ENCODE measurements around the gene CIDEC.

Gene CIDEC

GRCh38 chr3:9879830-9880549 is at the start of gene CIDEC:
Gene CIDEC (minus strand): TSS chr3:9880253. CDS start chr3:9878486, 1,767 bp downstream.
- no peak for TF ChIP-seq CTCF (IDR thresholded peaks at IDR 0.05; ENCODE audit: insufficient read depth, low read length, poor library complexity, severe bottlenecking)
- Histone ChIP-seq H3K36me3 (ENCODE audit: control insufficient read depth, insufficient read depth, low read length) (no peaks in the 10 kb centered on the region), H3K4me3 (replicated peaks; ENCODE audit: low read depth, low read length) (no peak within 1 kb of the TSS), H3K27me3 (replicated peaks; ENCODE audit: control insufficient read depth, insufficient read depth, low read length) (no peaks in the 10 kb centered on the region)
- DNase-seq (ENCODE audit: extremely low read depth, insufficient read length): no peak

GRCh38 chr3:9928158-9928557 is 48.1 kb upstream of the CIDEC start:
- Histone ChIP-seq H3K36me3 (ENCODE audit: control insufficient read depth, insufficient read depth, low read length) (no peaks in the 10 kb centered on the region), H3K27me3 (replicated peaks; ENCODE audit: control insufficient read depth, insufficient read depth, low read length) (no peaks in the 10 kb centered on the region; the same call in none of the 2 replicates), H3K4me3 (replicated peaks; ENCODE audit: low read depth, low read length) (no peak overlapping the region)
- no peak for TF ChIP-seq CTCF (IDR thresholded peaks at IDR 0.05; ENCODE audit: insufficient read depth, low read length, poor library complexity, severe bottlenecking)
- no peak for DNase-seq (ENCODE audit: extremely low read depth, insufficient read length)

GRCh38 chr3:9918261-9919038 is 38.4 kb upstream of the CIDEC start:
- H3K27me3 ChIP-seq (replicated peaks; ENCODE audit: control insufficient read depth, insufficient read depth, low read length): no peaks in the 10 kb centered on the region; the same call in none of the 2 replicates
- DNase-seq (ENCODE audit: extremely low read depth, insufficient read length): no peak
- TF ChIP-seq CTCF (IDR thresholded peaks at IDR 0.05; ENCODE audit: insufficient read depth, low read length, poor library complexity, severe bottlenecking): no peak
- no peaks in the 10 kb centered on the region for H3K36me3 ChIP-seq (ENCODE audit: control insufficient read depth, insufficient read depth, low read length)
- no peak overlapping the region for H3K4me3 ChIP-seq (replicated peaks; ENCODE audit: low read depth, low read length)

GRCh38 chr3:9917820-9918219 is 37.8 kb upstream of the CIDEC start:
- no peaks in the 10 kb centered on the region for H3K36me3 ChIP-seq (ENCODE audit: control insufficient read depth, insufficient read depth, low read length)
- no peak overlapping the region for H3K4me3 ChIP-seq (replicated peaks; ENCODE audit: low read depth, low read length)
- no peak for TF ChIP-seq CTCF (IDR thresholded peaks at IDR 0.05; ENCODE audit: insufficient read depth, low read length, poor library complexity, severe bottlenecking)
- H3K27me3 ChIP-seq (replicated peaks; ENCODE audit: control insufficient read depth, insufficient read depth, low read length): no peaks in the 10 kb centered on the region; the same call in none of the 2 replicates
- no peak for DNase-seq (ENCODE audit: extremely low read depth, insufficient read length)

GRCh38 chr3:9916734-9917680 is 37.0 kb upstream of the CIDEC start, which contains the start of gene IL17RC:
Gene IL17RC (plus strand): TSS chr3:9917098. CDS start chr3:9917316, 218 bp downstream.
- DNase-seq (ENCODE audit: extremely low read depth, insufficient read length): no peak
- Histone ChIP-seq H3K27me3 (replicated peaks; ENCODE audit: control insufficient read depth, insufficient read depth, low read length) (no peaks in the 10 kb centered on the region; the same call in none of the 2 replicates), H3K36me3 (ENCODE audit: control insufficient read depth, insufficient read depth, low read length) (no peaks in the 10 kb centered on the region), H3K4me3 (replicated peaks; ENCODE audit: low read depth, low read length) (peak within 1 kb of the TSS; percentile 48)
- TF ChIP-seq CTCF (IDR thresholded peaks at IDR 0.05; ENCODE audit: insufficient read depth, low read length, poor library complexity, severe bottlenecking): no peak

All from GM06990 (cell line).